ENCODE measurements around the gene LRRC8E. TPM values are rescaled to one million over a fixed set of nuclear protein-coding genes. Genes with fewer than 3 reads are reported as not detected.

Gene LRRC8E
- total RNA-seq, 1 experiment from 2014 or later: 0.77 TPM

- Histone ChIP-seq H3K9me3 (ENCODE audit: low read depth, low read length, poor library complexity, severe bottlenecking) (no peaks in the 10 kb centered on the region), H3K4me1 (ENCODE audit: insufficient read depth, low read length, poor library complexity, severe bottlenecking) (no peaks in the 10 kb centered on the region), H3K27me3 (replicated peaks; ENCODE audit: insufficient read depth, low read depth, low read length, poor library complexity) (no peaks in the 10 kb centered on the region), H3K4me3 (ENCODE audit: low read depth, low read length, poor library complexity, severe bottlenecking) (no peak overlapping the region), H3K27ac (ENCODE audit: low read depth, low read length, poor library complexity, severe bottlenecking) (no peak overlapping the region), H3K36me3 (ENCODE audit: insufficient read depth, low read length, poor library complexity, severe bottlenecking) (no peaks in the 10 kb centered on the region)
- CTCF ChIA-PET: interaction anchor here (0.5 kb wide), 1 partner anchor 56 kb away, joined by 4 read pairs; no protein-coding TSS in a partner anchor
- DNase-seq (ENCODE audit: low spot score): no peak
- TF ChIP-seq, protein P1, sequence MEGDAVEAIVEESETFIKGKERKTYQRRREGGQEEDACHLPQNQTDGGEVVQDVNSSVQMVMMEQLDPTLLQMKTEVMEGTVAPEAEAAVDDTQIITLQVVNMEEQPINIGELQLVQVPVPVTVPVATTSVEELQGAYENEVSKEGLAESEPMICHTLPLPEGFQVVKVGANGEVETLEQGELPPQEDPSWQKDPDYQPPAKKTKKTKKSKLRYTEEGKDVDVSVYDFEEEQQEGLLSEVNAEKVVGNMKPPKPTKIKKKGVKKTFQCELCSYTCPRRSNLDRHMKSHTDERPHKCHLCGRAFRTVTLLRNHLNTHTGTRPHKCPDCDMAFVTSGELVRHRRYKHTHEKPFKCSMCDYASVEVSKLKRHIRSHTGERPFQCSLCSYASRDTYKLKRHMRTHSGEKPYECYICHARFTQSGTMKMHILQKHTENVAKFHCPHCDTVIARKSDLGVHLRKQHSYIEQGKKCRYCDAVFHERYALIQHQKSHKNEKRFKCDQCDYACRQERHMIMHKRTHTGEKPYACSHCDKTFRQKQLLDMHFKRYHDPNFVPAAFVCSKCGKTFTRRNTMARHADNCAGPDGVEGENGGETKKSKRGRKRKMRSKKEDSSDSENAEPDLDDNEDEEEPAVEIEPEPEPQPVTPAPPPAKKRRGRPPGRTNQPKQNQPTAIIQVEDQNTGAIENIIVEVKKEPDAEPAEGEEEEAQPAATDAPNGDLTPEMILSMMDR (conservative IDR thresholded peaks at IDR 0.05; ENCODE audit: low read depth, low read length): no peak
- intact Hi-C loops (cut with micrococcal nuclease; ENCODE audit: unreplicated experiment): no loop called here
- POLR2A ChIA-PET (ENCODE audit: low non-redundant PET): no interaction called here
- no TSS peak for BruUV-seq (replicated peaks)
Observed at GRCh38 chr19:7846155-7846646, 42.1 kb upstream of the LRRC8E start.

DNA sequence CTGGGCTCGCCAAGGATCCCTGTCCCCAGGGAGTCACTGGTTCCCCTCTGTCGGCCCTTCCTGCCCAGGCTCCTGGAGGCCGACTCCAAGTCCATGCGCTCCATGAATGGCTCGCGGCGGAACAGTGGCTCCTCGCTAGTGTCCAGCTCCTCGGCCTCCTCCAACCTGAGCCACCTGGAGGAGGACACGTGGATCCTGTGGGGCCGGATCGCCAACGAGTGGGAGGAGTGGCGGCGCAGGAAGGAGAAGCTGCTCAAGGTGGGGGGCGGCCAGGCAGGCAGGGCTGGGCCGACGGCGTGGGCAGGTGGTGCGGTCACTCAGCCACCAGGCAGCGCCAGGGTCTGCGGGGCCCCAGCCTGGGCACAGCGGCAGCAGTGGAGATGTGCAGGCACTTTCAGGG, 40.6 kb upstream of the LRRC8E start:
- H3K4me1 ChIP-seq (ENCODE audit: insufficient read depth, low read length, poor library complexity, severe bottlenecking): no peaks in the 10 kb centered on the region
- intact Hi-C loops (cut with micrococcal nuclease; ENCODE audit: unreplicated experiment): no loop called here
- TF ChIP-seq, protein P1 (conservative IDR thresholded peaks at IDR 0.05; ENCODE audit: low read depth, low read length): no peak
- no peak for TF ChIP-seq EZH2 (IDR thresholded peaks at IDR 0.05; ENCODE audit: borderline replicate concordance, low read depth, low read length, poor library complexity, severe bottlenecking)
- H3K27ac ChIP-seq (ENCODE audit: low read depth, low read length, poor library complexity, severe bottlenecking): no peak overlapping the region
- no peaks in the 10 kb centered on the region for H3K27me3 ChIP-seq (replicated peaks; ENCODE audit: insufficient read depth, low read depth, low read length, poor library complexity)
- ChIA-PET CTCF (interaction anchor here (0.6 kb wide), 1 partner anchor 785 kb away, joined by 6 read pairs; no protein-coding TSS in a partner anchor), POLR2A (ENCODE audit: low non-redundant PET) (no interaction called here)
- DNase-seq (ENCODE audit: low spot score): no peak
- no peaks in the 10 kb centered on the region for H3K9me3 ChIP-seq (ENCODE audit: low read depth, low read length, poor library complexity, severe bottlenecking)
- no TSS peak for BruUV-seq (replicated peaks)
- no peaks in the 10 kb centered on the region for H3K36me3 ChIP-seq (ENCODE audit: insufficient read depth, low read length, poor library complexity, severe bottlenecking)
- no peak overlapping the region for H3K4me3 ChIP-seq (ENCODE audit: low read depth, low read length, poor library complexity, severe bottlenecking)

GRCh38 chr19:7848779-7849457, 39.4 kb upstream of the LRRC8E start:
- H3K4me1 ChIP-seq (ENCODE audit: insufficient read depth, low read length, poor library complexity, severe bottlenecking): no peaks in the 10 kb centered on the region
- no peak overlapping the region for H3K27ac ChIP-seq (ENCODE audit: low read depth, low read length, poor library complexity, severe bottlenecking)
- BruUV-seq (replicated peaks): no TSS peak
- ChIA-PET CTCF (no interaction called here), POLR2A (ENCODE audit: low non-redundant PET) (no interaction called here)
- no peaks in the 10 kb centered on the region for H3K9me3 ChIP-seq (ENCODE audit: low read depth, low read length, poor library complexity, severe bottlenecking)
- no peaks in the 10 kb centered on the region for H3K36me3 ChIP-seq (ENCODE audit: insufficient read depth, low read length, poor library complexity, severe bottlenecking)
- TF ChIP-seq EZH2 (IDR thresholded peaks at IDR 0.05; ENCODE audit: borderline replicate concordance, low read depth, low read length, poor library complexity, severe bottlenecking): no peak
- TF ChIP-seq, protein P1 (conservative IDR thresholded peaks at IDR 0.05; ENCODE audit: low read depth, low read length): no peak
- DNase-seq (ENCODE audit: low spot score): no peak
- no peaks in the 10 kb centered on the region for H3K27me3 ChIP-seq (replicated peaks; ENCODE audit: insufficient read depth, low read depth, low read length, poor library complexity)
- intact Hi-C loops (cut with micrococcal nuclease; ENCODE audit: unreplicated experiment): no loop called here
- H3K4me3 ChIP-seq (ENCODE audit: low read depth, low read length, poor library complexity, severe bottlenecking): no peak overlapping the region

Measured in A673 (cell line).